Astrocyte (in vitro differentiated cells and primary cell): ENCODE data around the gene FLT3. TPM values are rescaled to one million over a fixed set of nuclear protein-coding genes. Genes with fewer than 3 reads are reported as not detected.

Source experiments
- DNase-seq: peaks from one replicate; pipeline ENCODE4 v3.0.0-alpha.2; 2010; ENCODE audit warnings: low read depth
- FAIRE-seq: peaks from 2 replicates; lab custom pipeline; 2011; peaks lifted over from hg19 to GRCh38; lab: Jason Lieb, UNC
- H2AFZ ChIP-seq: 2 replicates; pipeline ENCODE4 v1.6.0; 2012; ENCODE audit warnings: low read depth, low read length, inconsistent platforms
- H3K27ac ChIP-seq: 2 replicates; pipeline ENCODE4 v1.5.1; 2011; ENCODE audit warnings: low read depth, low read length, inconsistent platforms
- H3K27me3 ChIP-seq: 2 replicates; pipeline ENCODE4 v1.6.0; 2011; ENCODE audit warnings: low read length, inconsistent platforms; ENCODE audit not compliant: insufficient read depth
- H3K36me3 ChIP-seq: 2 replicates; pipeline ENCODE4 v1.5.1; 2011; ENCODE audit warnings: low read length, inconsistent platforms; ENCODE audit not compliant: insufficient read depth
- H3K4me1 ChIP-seq: 2 replicates; pipeline ENCODE4 v1.5.1; 2011; ENCODE audit warnings: low read length, inconsistent platforms; ENCODE audit not compliant: insufficient read depth
- H3K4me2 ChIP-seq: 2 replicates; pipeline ENCODE4 v1.6.0; 2012; ENCODE audit warnings: low read length, inconsistent platforms
- H3K4me3 ChIP-seq: 2 replicates; pipeline ENCODE4 v1.5.1; 2011; ENCODE audit warnings: low read depth, mild to moderate bottlenecking, low read length, inconsistent platforms; ENCODE audit not compliant: insufficient read depth
- H3K79me2 ChIP-seq: 2 replicates; pipeline ENCODE4 v1.6.0; 2012; ENCODE audit warnings: mild to moderate bottlenecking, low read length, inconsistent platforms; ENCODE audit not compliant: insufficient read depth
- H3K9ac ChIP-seq: 2 replicates; pipeline ENCODE4 v1.6.0; 2012; ENCODE audit warnings: mild to moderate bottlenecking, low read length, inconsistent platforms
- H3K9me3 ChIP-seq: 2 replicates; pipeline ENCODE4 v1.5.1; 2012; ENCODE audit warnings: low read depth, mild to moderate bottlenecking, low read length, inconsistent platforms; ENCODE audit not compliant: insufficient read depth
- H4K20me1 ChIP-seq: 2 replicates; pipeline ENCODE4 v1.6.0; 2012; ENCODE audit warnings: low read length, inconsistent platforms; ENCODE audit not compliant: insufficient read depth
- H3K27ac Mint-ChIP-seq: one replicate; pipeline ENCODE4 v1.8.0; 2021; ENCODE audit warnings: mild to moderate bottlenecking, mixed read lengths; ENCODE audit not compliant: unreplicated experiment
- H3K27me3 Mint-ChIP-seq: one replicate; pipeline ENCODE4 v1.8.0; 2021; ENCODE audit warnings: low read depth, mixed read lengths; ENCODE audit not compliant: unreplicated experiment
- H3K36me3 Mint-ChIP-seq: one replicate; pipeline ENCODE4 v1.8.0; 2021; ENCODE audit warnings: low read depth, mixed read lengths; ENCODE audit not compliant: unreplicated experiment
- H3K4me1 Mint-ChIP-seq: one replicate; pipeline ENCODE4 v1.8.0; 2021; ENCODE audit warnings: low read depth, mixed read lengths; ENCODE audit not compliant: unreplicated experiment
- H3K4me3 Mint-ChIP-seq: one replicate; pipeline ENCODE4 v1.8.0; 2021; ENCODE audit warnings: mild to moderate bottlenecking, moderate library complexity, mixed read lengths; ENCODE audit not compliant: unreplicated experiment
- H3K9me3 Mint-ChIP-seq: one replicate; pipeline ENCODE4 v1.8.0; 2021; ENCODE audit warnings: mild to moderate bottlenecking, mixed read lengths; ENCODE audit not compliant: unreplicated experiment
- EZH2 ChIP-seq: IDR thresholded peaks from 2 replicates; pipeline ENCODE4 v1.6.1; 2012; ENCODE audit warnings: mild to moderate bottlenecking, low read length, inconsistent platforms; ENCODE audit not compliant: insufficient read depth
- total RNA-seq: library from RNA; stranded (reverse); gene quantifications from 2 replicates; pipeline ENCODE4 v1.2.1, GENCODE V29; 2021
- TF ChIP-seq, protein P1 (sequence below): IDR thresholded peaks from 2 replicates; pipeline ENCODE4 v1.5.1; 2011; ENCODE audit warnings: low read depth, mild to moderate bottlenecking, inconsistent platforms, low read length, moderate library complexity; ENCODE audit not compliant: insufficient read depth

Gene FLT3
- total RNA-seq, 1 donor from 2014 or later = not detected

DNA sequence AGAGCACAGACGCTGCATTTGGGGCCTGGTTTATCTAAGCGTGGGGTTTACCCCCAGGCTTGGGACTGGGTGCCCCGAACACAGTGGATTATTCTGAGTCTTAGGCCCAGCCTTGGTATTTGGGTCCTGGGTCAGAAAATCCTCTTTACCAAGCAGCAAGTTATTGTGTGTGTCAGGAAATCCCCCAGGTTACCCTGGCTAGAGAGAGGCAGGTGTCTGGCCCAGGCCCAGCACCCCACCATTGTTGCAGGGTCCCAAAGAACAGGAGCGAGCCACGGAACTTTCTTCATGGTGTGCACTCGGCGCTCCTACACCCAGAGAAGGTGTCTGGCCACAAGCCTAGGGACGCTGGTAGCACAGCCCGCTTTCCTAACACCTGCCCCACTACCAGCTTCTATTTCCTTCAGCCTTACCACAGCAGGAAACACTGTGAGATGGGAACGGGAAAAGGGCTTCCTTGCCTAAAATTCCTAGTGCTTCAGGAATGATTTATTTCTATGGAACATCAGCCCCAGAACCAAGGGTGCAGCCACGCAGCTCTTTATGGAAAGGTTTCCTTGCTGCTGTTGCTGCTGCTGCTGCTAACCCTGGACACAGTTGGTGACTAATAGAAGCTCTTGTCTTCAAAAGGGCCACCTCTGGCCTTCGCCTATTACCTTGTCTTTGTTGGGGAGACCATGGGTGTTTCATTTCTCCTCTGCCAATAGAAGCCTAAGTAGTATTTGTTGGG, 123.8 kb downstream of the FLT3 start:
- Histone ChIP-seq H3K27me3 (peaks cover 88% of the 10 kb centered on the region), H3K27ac (no peak overlapping the region), H3K36me3 (no peaks in the 10 kb centered on the region), H3K4me3 (no peak overlapping the region), H3K79me2 (no peaks in the 10 kb centered on the region), H3K4me1 (no peaks in the 10 kb centered on the region), H2AFZ (no peak overlapping the region), H4K20me1 (no peaks in the 10 kb centered on the region), H3K4me2 (no peak overlapping the region), H3K9me3 (no peaks in the 10 kb centered on the region), H3K9ac (no peak overlapping the region)
- no peak overlapping the region for H3K27ac Mint-ChIP-seq
- H3K4me1 Mint-ChIP-seq = peaks cover 2% of the 10 kb centered on the region
- no peak for FAIRE-seq
- H3K9me3 Mint-ChIP-seq = peaks cover 24% of the 10 kb centered on the region
- no peak overlapping the region for H3K4me3 Mint-ChIP-seq
- peaks cover 86% of the 10 kb centered on the region for H3K27me3 Mint-ChIP-seq
- no peak for DNase-seq
- no peaks in the 10 kb centered on the region for H3K36me3 Mint-ChIP-seq
- no peak for TF ChIP-seq EZH2
- TF ChIP-seq, protein P1, sequence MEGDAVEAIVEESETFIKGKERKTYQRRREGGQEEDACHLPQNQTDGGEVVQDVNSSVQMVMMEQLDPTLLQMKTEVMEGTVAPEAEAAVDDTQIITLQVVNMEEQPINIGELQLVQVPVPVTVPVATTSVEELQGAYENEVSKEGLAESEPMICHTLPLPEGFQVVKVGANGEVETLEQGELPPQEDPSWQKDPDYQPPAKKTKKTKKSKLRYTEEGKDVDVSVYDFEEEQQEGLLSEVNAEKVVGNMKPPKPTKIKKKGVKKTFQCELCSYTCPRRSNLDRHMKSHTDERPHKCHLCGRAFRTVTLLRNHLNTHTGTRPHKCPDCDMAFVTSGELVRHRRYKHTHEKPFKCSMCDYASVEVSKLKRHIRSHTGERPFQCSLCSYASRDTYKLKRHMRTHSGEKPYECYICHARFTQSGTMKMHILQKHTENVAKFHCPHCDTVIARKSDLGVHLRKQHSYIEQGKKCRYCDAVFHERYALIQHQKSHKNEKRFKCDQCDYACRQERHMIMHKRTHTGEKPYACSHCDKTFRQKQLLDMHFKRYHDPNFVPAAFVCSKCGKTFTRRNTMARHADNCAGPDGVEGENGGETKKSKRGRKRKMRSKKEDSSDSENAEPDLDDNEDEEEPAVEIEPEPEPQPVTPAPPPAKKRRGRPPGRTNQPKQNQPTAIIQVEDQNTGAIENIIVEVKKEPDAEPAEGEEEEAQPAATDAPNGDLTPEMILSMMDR = no peak

DNA sequence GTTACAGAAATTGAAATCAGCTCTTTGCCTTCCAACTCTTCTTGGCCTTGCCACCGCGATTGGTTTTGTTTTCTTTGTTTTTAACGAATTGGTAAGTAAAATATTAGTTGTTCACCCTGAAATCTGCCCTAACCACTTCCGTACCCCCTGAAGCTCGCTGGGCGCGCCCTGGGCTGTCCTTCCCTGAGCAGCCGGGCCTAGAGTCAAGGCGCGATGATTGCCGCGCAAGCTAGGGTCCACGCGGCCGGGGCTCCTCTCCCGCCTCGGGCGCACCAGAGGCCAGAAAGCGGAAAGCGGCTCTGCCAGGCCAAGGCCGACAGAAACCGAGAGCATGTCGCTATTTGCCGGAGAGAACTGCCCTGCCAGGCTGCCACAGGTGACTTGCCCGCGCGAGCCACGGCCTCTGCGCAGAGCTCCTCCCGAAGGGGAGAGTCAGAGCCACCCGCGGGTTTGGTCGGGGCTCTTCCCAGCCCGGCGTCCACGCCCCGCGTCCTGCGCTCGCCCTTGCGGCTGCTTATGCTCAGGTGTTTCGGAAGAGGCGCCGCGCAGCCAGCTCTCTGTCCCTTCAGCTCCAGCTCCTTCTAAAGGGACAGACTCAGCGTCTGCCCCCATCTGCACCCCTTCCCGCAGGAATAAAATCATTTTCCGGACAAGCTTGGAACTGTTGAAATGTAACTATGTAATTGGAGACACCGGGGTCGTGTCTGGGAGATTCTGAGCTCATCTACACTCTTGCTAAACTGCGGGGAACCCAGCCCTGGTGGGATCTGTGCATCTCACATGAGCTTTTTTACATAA, 124.6 kb downstream of the FLT3 start:
- Histone ChIP-seq H3K9ac (no peak overlapping the region), H3K27ac (no peak overlapping the region), H3K4me2 (no peak overlapping the region), H3K4me1 (no peaks in the 10 kb centered on the region), H3K9me3 (no peaks in the 10 kb centered on the region), H4K20me1 (no peaks in the 10 kb centered on the region), H2AFZ (no peak overlapping the region), H3K4me3 (no peak overlapping the region), H3K79me2 (no peaks in the 10 kb centered on the region), H3K36me3 (no peaks in the 10 kb centered on the region), H3K27me3 (peaks cover 88% of the 10 kb centered on the region)
- DNase-seq (no peak), FAIRE-seq (no peak)
- H3K27ac Mint-ChIP-seq = no peak overlapping the region
- H3K4me3 Mint-ChIP-seq = no peak overlapping the region
- TF ChIP-seq EZH2 = peak; percentile 97
- TF ChIP-seq, protein P1 = no peak
- peaks cover 2% of the 10 kb centered on the region for H3K4me1 Mint-ChIP-seq
- H3K27me3 Mint-ChIP-seq = peaks cover 86% of the 10 kb centered on the region
- H3K36me3 Mint-ChIP-seq = peaks cover under 1% of the 10 kb centered on the region
- peaks cover 22% of the 10 kb centered on the region for H3K9me3 Mint-ChIP-seq
